Measurements from ENCODE around the gene IQCN. TPM values are rescaled to one million over a fixed set of nuclear protein-coding genes. Genes with fewer than 3 reads are reported as not detected.
A peak's percentile ranks its signal among the peaks of the same experiment; 100 is the strongest.

The IQCN gene
- total RNA-seq, 2 experiments from 2014 or later: 0.19 TPM; not detected in 1

DNA sequence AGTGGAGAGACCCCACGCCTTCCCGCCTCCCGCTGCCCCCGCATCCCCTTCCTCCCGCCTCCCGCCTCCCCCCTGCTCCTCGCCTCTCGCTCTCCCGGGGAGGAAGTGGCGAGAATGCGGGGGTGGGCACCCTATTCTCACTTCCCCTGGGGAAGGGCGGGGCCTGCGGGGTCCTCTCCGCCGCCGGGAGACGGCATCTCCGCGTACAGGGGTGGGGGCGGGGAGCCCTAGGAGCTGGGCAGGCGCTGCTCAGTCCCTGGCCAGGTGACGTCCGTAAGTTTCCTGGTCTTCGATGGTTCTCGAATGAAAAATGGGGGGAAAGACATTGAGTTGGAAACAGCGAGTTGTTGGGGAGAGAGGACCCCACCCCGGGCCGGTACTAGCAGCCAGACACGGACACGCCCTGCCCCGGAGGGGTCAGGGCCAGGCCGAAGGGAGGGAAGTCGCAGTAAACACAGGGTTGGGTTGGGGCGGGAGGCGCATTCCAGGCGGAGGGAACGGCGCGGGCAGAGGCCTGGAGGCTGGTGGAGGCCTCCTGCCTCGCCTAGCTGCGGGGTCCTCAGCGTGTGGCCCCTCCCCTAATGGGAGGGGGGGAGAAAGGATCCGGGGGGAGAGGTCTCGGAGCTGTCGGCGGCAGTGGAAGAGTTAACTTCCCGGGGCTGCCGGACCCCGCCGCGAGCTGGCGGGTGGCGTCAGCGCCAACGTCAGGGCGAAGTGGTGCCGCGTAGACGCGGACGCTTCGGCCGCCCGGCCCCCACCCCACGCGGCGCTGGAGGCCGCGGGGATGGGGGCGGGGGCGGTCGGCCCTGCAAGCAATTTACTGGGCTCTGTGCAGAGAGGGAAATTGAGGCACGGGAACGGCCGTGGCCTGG is 17.6 kb upstream of the IQCN start:
- H3K4me3 Mint-ChIP-seq: peak overlapping the region; percentile 89
- no peaks in the 10 kb centered on the region for H3K9me3 Mint-ChIP-seq
- CTCF ChIA-PET: interaction anchor here (1.1 to 5.9 kb wide), 4 partner anchors 12 to 26 kb away, joined by 3 to 82 read pairs (median 16); partner anchors contain the start of gene JUND
- H3K36me3 Mint-ChIP-seq (ENCODE audit: low read depth): peaks cover 1% of the 10 kb centered on the region
- DNase-seq: peak; percentile 93
- H3K27ac Mint-ChIP-seq: peak overlapping the region; percentile 98
- peaks cover 60% of the 10 kb centered on the region for H3K4me1 Mint-ChIP-seq (ENCODE audit: low read depth)
- H3K27me3 Mint-ChIP-seq (ENCODE audit: low read depth): no peaks in the 10 kb centered on the region
- intact Hi-C loops (cut with micrococcal nuclease): loop anchor here (5.0 kb wide), 1 partner anchor 125 kb away; the partner anchor contains the start of gene SSBP4

DNA sequence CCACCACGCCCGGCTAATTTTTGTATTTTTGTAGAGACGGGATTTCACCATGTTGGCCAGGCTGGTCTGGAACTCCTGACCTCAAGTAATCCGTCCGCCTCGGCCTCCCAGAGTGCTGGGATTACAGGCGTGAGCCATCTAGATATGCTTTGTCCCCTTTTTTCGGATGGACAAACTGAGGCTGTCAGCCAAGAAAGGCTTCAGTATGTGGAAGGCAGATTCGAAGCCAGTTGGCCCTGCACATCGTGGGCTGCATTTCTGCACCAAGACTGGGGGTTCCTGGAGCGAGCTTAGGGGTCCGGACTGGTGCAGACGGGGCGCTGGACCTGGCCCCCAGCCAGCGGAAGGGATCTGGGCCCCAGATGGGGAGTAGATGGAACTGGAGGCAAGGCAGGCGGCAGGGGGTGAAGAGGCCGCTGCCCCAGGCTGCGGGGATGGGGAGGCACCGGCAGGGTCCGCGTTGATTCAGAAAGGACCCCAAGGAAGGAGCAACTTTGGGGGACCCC is 16.8 kb upstream of the IQCN start:
- peak overlapping the region; percentile 98 for H3K27ac Mint-ChIP-seq
- H3K27me3 Mint-ChIP-seq (ENCODE audit: low read depth): no peaks in the 10 kb centered on the region
- CTCF ChIA-PET: interaction anchor here (4.4 to 5.9 kb wide), 2 partner anchors 11 to 12 kb away, joined by 24 to 82 read pairs; partner anchors contain the start of gene JUND
- peaks cover 1% of the 10 kb centered on the region for H3K36me3 Mint-ChIP-seq (ENCODE audit: low read depth)
- no peak for DNase-seq
- peaks cover 64% of the 10 kb centered on the region for H3K4me1 Mint-ChIP-seq (ENCODE audit: low read depth)
- H3K9me3 Mint-ChIP-seq: no peaks in the 10 kb centered on the region
- peak overlapping the region; percentile 89 for H3K4me3 Mint-ChIP-seq
- intact Hi-C loops (cut with micrococcal nuclease): loop anchor here (5.0 kb wide), 1 partner anchor 126 kb away; the partner anchor contains the start of gene SSBP4

DNA sequence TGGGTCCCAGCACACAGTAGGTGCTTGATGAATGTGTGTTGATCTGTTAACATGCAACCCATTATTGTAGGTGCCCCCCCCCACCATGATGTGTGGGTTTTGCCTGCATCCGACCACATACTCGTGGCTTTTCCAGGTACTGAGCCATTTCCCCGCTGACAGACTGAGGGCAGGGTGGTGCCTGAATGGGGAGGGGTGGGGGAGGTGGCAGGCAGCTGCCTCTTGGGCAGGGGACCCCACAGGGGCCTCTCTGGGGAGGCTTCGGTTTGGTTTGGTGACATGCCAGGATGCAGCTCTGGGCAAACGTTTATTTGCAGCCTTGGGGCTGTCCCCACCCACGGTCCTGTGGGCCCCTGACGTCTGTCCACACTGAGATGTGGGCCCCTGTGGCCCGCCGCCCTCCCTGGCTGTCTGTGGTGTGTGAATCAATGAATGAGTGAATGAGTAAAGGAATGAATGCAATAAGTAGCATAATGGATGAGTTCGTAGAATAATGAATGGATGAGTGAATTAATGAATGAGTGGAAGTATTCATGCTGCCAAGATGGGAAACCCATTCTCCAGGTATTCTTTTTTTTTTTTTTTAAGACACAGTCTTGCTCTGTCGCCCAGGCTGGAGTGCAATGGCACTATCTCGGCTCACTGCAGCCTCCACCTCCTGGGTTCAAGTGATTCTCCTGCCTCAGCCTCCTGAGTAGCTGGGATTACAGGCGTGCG is 16.2 kb upstream of the IQCN start:
- CTCF ChIA-PET: interaction anchor here (4.4 to 5.9 kb wide), 2 partner anchors 10 to 13 kb away, joined by 24 to 82 read pairs; partner anchors contain the start of gene JUND
- Mint-ChIP-seq H3K9me3 (no peaks in the 10 kb centered on the region), H3K27ac (peak overlapping the region; percentile 98), H3K4me3 (peak overlapping the region; percentile 89), H3K36me3 (ENCODE audit: low read depth) (peaks cover 1% of the 10 kb centered on the region), H3K4me1 (ENCODE audit: low read depth) (peaks cover 64% of the 10 kb centered on the region), H3K27me3 (ENCODE audit: low read depth) (no peaks in the 10 kb centered on the region)
- peak; percentile 96 for DNase-seq
- intact Hi-C loops (cut with micrococcal nuclease): loop anchor here (1.0 to 5.0 kb wide), 5 partner anchors 8 to 127 kb away; partner anchors contain the start of gene SSBP4

DNA sequence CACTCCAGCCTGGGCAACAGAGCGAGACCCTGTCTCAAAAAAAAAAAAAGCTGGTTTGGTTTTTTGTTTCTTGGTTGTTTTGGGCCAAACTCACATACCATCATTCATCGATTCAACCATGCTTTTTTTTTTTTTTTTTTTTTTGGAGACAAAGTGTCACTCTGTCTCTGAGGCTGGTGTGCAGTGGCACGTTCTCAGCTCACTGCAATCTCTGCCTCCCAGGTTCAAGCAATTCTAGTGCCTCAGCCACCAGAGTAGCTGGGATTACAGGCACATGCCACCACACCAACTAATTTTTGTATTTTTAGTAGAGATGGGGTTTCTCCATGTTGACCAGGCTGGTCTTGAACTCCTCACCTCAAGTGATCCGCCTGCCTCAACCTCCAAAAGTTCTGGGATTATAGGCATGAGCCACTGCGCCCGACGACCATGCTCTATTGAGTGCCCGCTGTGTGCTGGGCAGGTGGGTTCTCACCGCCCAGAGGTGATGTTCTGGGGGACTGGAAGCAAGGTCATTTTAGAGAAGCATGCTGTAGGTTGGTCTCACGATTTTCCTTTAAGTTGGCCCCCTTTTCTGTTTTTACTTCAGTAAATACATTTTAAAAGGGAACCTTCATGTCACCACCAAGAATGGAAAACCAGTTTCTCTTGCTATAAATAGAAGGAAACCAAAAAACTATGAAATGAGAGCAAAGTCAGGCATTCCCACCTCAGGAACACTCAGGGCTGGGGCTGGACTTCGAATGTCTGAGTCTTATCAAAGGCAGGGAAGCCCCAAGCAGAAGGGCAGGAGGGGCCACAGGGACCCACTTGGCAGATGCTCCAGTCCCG is 15.4 kb upstream of the IQCN start:
- Mint-ChIP-seq H3K9me3 (no peaks in the 10 kb centered on the region), H3K4me1 (ENCODE audit: low read depth) (peaks cover 65% of the 10 kb centered on the region), H3K4me3 (peak overlapping the region; percentile 18), H3K27ac (peak overlapping the region; percentile 85), H3K36me3 (ENCODE audit: low read depth) (peaks cover 1% of the 10 kb centered on the region), H3K27me3 (ENCODE audit: low read depth) (no peaks in the 10 kb centered on the region)
- CTCF ChIA-PET: interaction anchor here (0.6 to 5.9 kb wide), 6 partner anchors 9 to 50 kb away, joined by 3 to 82 read pairs (median 4); partner anchors contain the start of gene JUND
- no peak for DNase-seq
- intact Hi-C loops (cut with micrococcal nuclease): loop anchor here (1.0 to 10.0 kb wide), 6 partner anchors 7 to 545 kb away; partner anchors contain the start of genes SSBP4 and UPF1

DNA sequence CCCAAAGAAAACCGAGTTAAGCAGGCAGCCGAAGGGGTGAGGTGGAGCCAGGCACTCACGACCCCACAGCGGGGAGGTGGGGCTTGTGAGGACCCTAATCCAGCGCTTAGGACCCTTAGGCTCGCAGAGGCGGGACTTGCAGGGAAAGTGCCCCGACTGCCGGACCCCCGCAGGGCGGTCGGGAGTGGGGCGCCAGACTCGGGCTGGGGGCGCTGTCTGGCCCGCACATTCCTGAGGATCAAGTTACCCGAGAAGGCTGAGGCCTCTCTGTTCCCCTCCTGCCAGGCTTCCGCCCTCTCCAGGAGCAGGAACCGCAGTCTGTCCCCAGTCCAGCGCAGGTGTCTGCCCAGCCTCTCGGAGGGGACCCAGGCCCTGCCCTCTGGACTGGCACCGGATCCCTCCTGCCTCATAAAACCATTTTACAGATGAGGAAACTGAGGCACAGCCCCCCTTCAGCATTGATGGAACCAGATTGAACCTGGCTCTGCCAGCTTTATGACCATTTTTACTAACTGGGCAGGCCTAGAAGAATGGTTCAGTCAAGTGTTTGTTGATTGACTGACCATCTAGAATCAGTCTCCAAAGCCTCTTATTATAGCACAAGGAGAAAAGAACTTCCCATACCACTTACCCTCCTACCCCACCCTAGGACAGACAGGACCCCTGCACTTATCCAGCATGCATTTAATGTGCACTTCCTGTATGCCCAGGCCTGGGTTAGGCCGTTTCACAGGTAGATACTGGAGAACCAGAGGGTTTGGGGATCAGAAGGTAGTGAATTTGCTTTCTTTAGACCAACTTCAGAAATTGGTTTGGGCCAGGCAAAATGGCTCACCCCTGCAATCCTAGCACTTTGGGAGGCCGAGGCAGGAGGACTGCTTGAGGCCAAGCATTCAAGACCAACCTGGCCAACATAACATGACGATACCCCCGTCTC is 13.9 kb upstream of the IQCN start:
- Mint-ChIP-seq H3K4me3 (no peak overlapping the region), H3K4me1 (ENCODE audit: low read depth) (peaks cover 56% of the 10 kb centered on the region), H3K36me3 (ENCODE audit: low read depth) (peaks cover 1% of the 10 kb centered on the region), H3K27me3 (ENCODE audit: low read depth) (no peaks in the 10 kb centered on the region), H3K27ac (no peak overlapping the region), H3K9me3 (no peaks in the 10 kb centered on the region)
- no peak for DNase-seq
- CTCF ChIA-PET: interaction anchor here (5.9 kb wide), 1 partner anchor 8 kb away, joined by 82 read pairs; the partner anchor contains the start of gene JUND
- intact Hi-C loops (cut with micrococcal nuclease): loop anchor here (10.0 kb wide), 1 partner anchor 547 kb away; the partner anchor contains the start of gene UPF1

DNA sequence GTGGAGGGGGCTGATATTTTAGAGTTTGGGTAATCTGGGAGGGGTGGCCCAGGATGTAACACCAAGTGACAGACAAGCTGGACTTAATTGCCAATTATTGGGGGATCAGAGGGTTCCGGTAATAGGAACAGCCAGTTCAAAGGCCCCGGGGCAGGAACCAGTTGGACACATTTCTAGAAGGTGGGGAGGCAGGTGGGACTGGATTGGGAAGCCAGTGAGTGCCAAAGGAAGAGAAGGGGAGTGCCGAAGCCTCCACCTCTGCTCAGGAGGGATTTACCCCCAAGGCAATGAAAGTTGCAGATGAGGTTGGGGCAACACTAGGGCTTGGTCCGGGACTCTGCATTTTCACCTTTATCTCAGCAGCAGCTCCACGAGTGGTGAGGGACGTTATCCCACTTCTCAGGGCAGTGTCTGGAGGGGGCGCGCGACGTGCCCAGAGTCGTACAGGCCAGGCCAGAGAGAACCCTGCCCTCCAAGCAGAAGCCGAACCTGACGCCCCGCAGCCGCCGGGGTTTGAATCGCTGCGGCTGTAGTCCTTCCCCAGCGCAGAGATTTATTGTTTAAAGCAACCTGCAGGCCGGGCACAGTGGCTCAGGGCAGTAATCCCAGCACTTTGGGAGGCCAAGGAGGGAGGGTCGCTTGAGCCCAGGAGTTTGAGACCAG is 12.9 kb upstream of the IQCN start:
- CTCF ChIA-PET: no interaction called here
- intact Hi-C loops (cut with micrococcal nuclease): loop anchor here (10.0 kb wide), 1 partner anchor 548 kb away; the partner anchor contains the start of gene UPF1
- no peak for DNase-seq
- Mint-ChIP-seq H3K9me3 (no peaks in the 10 kb centered on the region), H3K36me3 (ENCODE audit: low read depth) (peaks cover 1% of the 10 kb centered on the region), H3K27me3 (ENCODE audit: low read depth) (no peaks in the 10 kb centered on the region), H3K27ac (peak overlapping the region; percentile 81), H3K4me1 (ENCODE audit: low read depth) (peaks cover 59% of the 10 kb centered on the region), H3K4me3 (no peak overlapping the region)

DNA sequence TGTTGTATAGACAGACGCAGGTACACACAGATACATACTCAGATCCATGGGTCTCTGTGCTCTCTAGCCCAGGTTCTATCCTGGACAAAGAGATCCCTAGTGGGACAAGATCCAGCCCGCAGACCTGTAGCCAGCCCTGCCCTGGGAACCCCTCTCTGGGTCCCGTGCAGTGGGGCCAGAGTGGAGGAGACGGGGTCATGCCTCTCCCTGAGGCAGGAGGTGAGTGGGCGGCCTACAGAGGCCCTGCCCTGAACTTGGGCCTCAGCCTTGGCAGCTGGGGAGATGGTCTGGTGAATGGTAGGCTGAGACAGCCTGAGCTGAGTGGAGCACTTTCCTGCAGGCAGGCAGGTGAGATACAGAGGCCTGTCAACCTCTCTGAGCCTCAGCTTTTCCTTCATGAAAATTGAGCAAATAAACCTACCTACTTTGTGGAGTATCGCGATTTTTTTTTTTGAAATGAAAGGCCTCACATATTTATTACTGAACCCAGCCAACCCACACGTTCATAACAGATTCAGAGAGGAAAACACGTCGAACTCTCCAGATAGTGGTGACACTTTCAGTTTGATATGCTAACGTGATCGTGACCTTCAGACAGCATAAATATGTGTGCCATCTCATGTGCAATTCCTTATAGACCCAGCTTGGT is 10.6 kb upstream of the IQCN start:
- peaks cover 42% of the 10 kb centered on the region for H3K4me1 Mint-ChIP-seq (ENCODE audit: low read depth)
- peak; percentile 56 for DNase-seq
- peak overlapping the region; percentile 43 for H3K4me3 Mint-ChIP-seq
- CTCF ChIA-PET: interaction anchor here (1.0 kb wide), 1 partner anchor 20 kb away, joined by 11 read pairs; no protein-coding TSS in a partner anchor
- no peaks in the 10 kb centered on the region for H3K9me3 Mint-ChIP-seq
- intact Hi-C loops (cut with micrococcal nuclease): loop anchor here (10.0 kb wide), 1 partner anchor 550 kb away; the partner anchor contains the start of gene UPF1
- H3K27ac Mint-ChIP-seq: peak overlapping the region; percentile 96
- peaks cover 4% of the 10 kb centered on the region for H3K36me3 Mint-ChIP-seq (ENCODE audit: low read depth)
- H3K27me3 Mint-ChIP-seq (ENCODE audit: low read depth): no peaks in the 10 kb centered on the region

DNA sequence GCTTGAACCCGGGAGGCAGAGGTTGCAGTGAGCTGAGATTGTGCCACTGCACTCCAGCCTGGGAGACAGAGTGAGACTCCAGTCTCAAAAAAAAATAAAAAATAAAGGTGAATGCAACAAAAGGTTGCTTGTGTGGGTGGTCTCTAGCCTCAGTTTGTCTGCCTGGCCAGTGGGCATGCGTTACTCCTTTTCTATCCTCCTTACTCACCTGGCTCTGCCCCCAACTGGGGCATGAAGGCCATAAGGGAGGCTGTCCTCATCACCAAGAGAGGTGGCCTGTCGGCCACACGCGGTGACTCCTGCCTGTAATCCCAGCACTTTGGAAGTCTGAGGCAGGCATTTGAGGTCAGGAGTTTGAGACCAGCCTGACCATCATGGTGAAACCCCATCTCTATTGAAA is 9.1 kb upstream of the IQCN start:
- Mint-ChIP-seq H3K4me1 (ENCODE audit: low read depth) (peaks cover 45% of the 10 kb centered on the region), H3K36me3 (ENCODE audit: low read depth) (peaks cover 15% of the 10 kb centered on the region), H3K27ac (peak overlapping the region; percentile 53), H3K27me3 (ENCODE audit: low read depth) (no peaks in the 10 kb centered on the region), H3K9me3 (no peaks in the 10 kb centered on the region), H3K4me3 (no peak overlapping the region)
- DNase-seq: no peak
- CTCF ChIA-PET: interaction anchor here (7.0 kb wide), 1 partner anchor 44 kb away, joined by 240 read pairs; no protein-coding TSS in a partner anchor
- intact Hi-C loops (cut with micrococcal nuclease): loop anchor here (10.0 kb wide), 1 partner anchor 551 kb away; the partner anchor contains the start of gene UPF1

DNA sequence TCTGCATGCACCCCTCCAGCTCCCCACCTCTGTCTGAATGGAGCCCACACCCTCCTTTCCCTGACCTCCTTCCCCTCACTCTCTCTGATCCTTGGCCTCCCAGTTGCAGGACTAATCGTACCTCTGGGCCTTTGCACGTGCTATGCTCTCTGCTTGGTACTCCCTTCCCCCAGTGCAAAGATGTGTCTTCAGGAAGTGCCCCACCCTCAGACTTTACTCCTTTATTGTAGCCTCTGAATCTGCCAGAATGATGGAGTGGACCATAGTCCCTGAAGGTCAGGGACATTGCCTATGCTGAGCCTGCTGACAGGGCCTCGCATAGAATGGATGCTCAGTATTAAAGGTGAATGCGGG is 8.5 kb upstream of the IQCN start:
- H3K4me3 Mint-ChIP-seq: peak overlapping the region; percentile 87
- H3K4me1 Mint-ChIP-seq (ENCODE audit: low read depth): peaks cover 47% of the 10 kb centered on the region
- H3K27ac Mint-ChIP-seq: peak overlapping the region; percentile 93
- CTCF ChIA-PET: interaction anchor here (5.1 to 7.0 kb wide), 2 partner anchors 9 to 45 kb away, joined by 82 to 240 read pairs; no protein-coding TSS in a partner anchor
- H3K27me3 Mint-ChIP-seq (ENCODE audit: low read depth): no peaks in the 10 kb centered on the region
- no peaks in the 10 kb centered on the region for H3K9me3 Mint-ChIP-seq
- H3K36me3 Mint-ChIP-seq (ENCODE audit: low read depth): peaks cover 15% of the 10 kb centered on the region
- DNase-seq: peak; percentile 60
- intact Hi-C loops (cut with micrococcal nuclease): loop anchor here (1.0 to 10.0 kb wide), 2 partner anchors 8 to 552 kb away; partner anchors contain the start of gene UPF1
